ENCODE measurements around the gene EMILIN3.

The EMILIN3 gene

GRCh38 chr20:41342474-41343464, 23.8 kb downstream of the EMILIN3 start:
- H3K27me3 ChIP-seq: peaks cover 45% of the 10 kb centered on the region
- H3K4me1 ChIP-seq (ENCODE audit: control insufficient read depth in 1 of 2, insufficient read depth in 1 of 2, low read depth in 1 of 2, low read length in 1 of 2): peaks cover 0 to 12% of the 10 kb centered on the region in 2 experiments
- H3K36me3 ChIP-seq: no peaks in the 10 kb centered on the region
- H3K4me3 ChIP-seq (ENCODE audit: low read depth in 1 of 2, low read length in 1 of 2): no peak overlapping the region
- H3K27ac ChIP-seq: no peak overlapping the region
- no peaks in the 10 kb centered on the region for H3K9me3 ChIP-seq
- TF ChIP-seq CTCF (IDR thresholded peaks at IDR 0.05): no peak

GRCh38 chr20:41340327-41341055, 26.1 kb downstream of the EMILIN3 start, which contains the start of gene LPIN3:
TSS of gene LPIN3 (plus strand) at chr20:41340821. CDS start at chr20:41345804, 4,983 bp downstream.
- Histone ChIP-seq H3K27me3 (peaks cover 62% of the 10 kb centered on the region), H3K27ac (no peak within 1 kb of the TSS), H3K36me3 (no peaks in the 10 kb centered on the region), H3K4me3 (ENCODE audit: low read depth in 1 of 2, low read length in 1 of 2) (no peak within 1 kb of the TSS), H3K4me1 (ENCODE audit: control insufficient read depth in 1 of 2, insufficient read depth in 1 of 2, low read depth in 1 of 2, low read length in 1 of 2) (peaks cover 0 to 12% of the 10 kb centered on the region in 2 experiments), H3K9me3 (no peaks in the 10 kb centered on the region)
- TF ChIP-seq CTCF (IDR thresholded peaks at IDR 0.05): peak; percentile 13

- no peak overlapping the region for H3K27ac ChIP-seq
- H3K36me3 ChIP-seq: no peaks in the 10 kb centered on the region
- no peak overlapping the region for H3K4me3 ChIP-seq (ENCODE audit: low read depth in 1 of 2, low read length in 1 of 2)
- no peaks in the 10 kb centered on the region for H3K9me3 ChIP-seq
- peaks cover 62% of the 10 kb centered on the region for H3K27me3 ChIP-seq
- peak; percentile 92 for TF ChIP-seq CTCF (IDR thresholded peaks at IDR 0.05)
- peaks cover 0 to 12% of the 10 kb centered on the region in 2 experiments for H3K4me1 ChIP-seq (ENCODE audit: control insufficient read depth in 1 of 2, insufficient read depth in 1 of 2, low read depth in 1 of 2, low read length in 1 of 2)
These were observed 26.7 kb downstream of the EMILIN3 start for GRCh38 chr20:41339957-41340326.

- Histone ChIP-seq H3K27me3 (peaks cover 66% of the 10 kb centered on the region), H3K36me3 (no peaks in the 10 kb centered on the region), H3K27ac (no peak overlapping the region), H3K4me3 (ENCODE audit: low read depth in 1 of 2, low read length in 1 of 2) (no peak overlapping the region), H3K9me3 (no peaks in the 10 kb centered on the region), H3K4me1 (ENCODE audit: control insufficient read depth in 1 of 2, insufficient read depth in 1 of 2, low read depth in 1 of 2, low read length in 1 of 2) (peaks cover 0 to 12% of the 10 kb centered on the region in 2 experiments)
- no peak for TF ChIP-seq CTCF (IDR thresholded peaks at IDR 0.05)
These were observed 29.7 kb downstream of the EMILIN3 start for GRCh38 chr20:41336711-41337492.

- H3K9me3 ChIP-seq: no peaks in the 10 kb centered on the region
- no peaks in the 10 kb centered on the region for H3K36me3 ChIP-seq
- no peak overlapping the region for H3K4me3 ChIP-seq (ENCODE audit: low read depth in 1 of 2, low read length in 1 of 2)
- H3K27me3 ChIP-seq: peaks cover 67% of the 10 kb centered on the region
- TF ChIP-seq CTCF (IDR thresholded peaks at IDR 0.05): no peak
- peaks cover 0 to 9% of the 10 kb centered on the region in 2 experiments for H3K4me1 ChIP-seq (ENCODE audit: control insufficient read depth in 1 of 2, insufficient read depth in 1 of 2, low read depth in 1 of 2, low read length in 1 of 2)
- no peak overlapping the region for H3K27ac ChIP-seq
These were observed 31.0 kb downstream of the EMILIN3 start for GRCh38 chr20:41335591-41335990.

Data from neutrophil (primary cell).